DND-41 (cell line): ENCODE results near the gene TESMIN.

ENCODE experiments used
- CTCF ChIP-seq: IDR thresholded peaks from 2 replicates; pipeline ENCODE4 v1.5.1; 2012; ENCODE audit warnings: borderline replicate concordance, low read length, moderate library complexity, mild to moderate bottlenecking; ENCODE audit not compliant: poor library complexity, severe bottlenecking; ENCODE audit errors: extremely low read depth
- EZH2 ChIP-seq: IDR thresholded peaks from 3 replicates; pipeline ENCODE4 v1.6.1; 2012; ENCODE audit warnings: borderline replicate concordance, low read depth, mild to moderate bottlenecking, moderate library complexity, low read length, inconsistent platforms; ENCODE audit not compliant: severe bottlenecking

GRCh38 chr11:68664906-68665305, 86.4 kb downstream of the TESMIN start:
- TF ChIP-seq CTCF (no peak), EZH2 (no peak)
